DOHH2 (cell line): Measurements from ENCODE around the gene HIVEP3.

Source experiments
- EZH2phosphoT487 ChIP-seq: fragments of 200-600 bp; sonication (generic); IDR thresholded peaks from 2 replicates; pipeline ENCODE4 v1.6.1; 2017; ENCODE audit warnings: borderline replicate concordance, mild to moderate bottlenecking, antibody characterized with exemption, low read length, moderate library complexity, mixed read lengths
- TF ChIP-seq, protein P1 (sequence below): fragments of 200-600 bp; sonication (generic); IDR thresholded peaks from one replicate; pipeline ENCODE4 v1.5.1; 2014; ENCODE audit warnings: antibody characterized with exemption, mild to moderate bottlenecking, low read depth, low read length; ENCODE audit not compliant: poor library complexity, severe bottlenecking

DNA sequence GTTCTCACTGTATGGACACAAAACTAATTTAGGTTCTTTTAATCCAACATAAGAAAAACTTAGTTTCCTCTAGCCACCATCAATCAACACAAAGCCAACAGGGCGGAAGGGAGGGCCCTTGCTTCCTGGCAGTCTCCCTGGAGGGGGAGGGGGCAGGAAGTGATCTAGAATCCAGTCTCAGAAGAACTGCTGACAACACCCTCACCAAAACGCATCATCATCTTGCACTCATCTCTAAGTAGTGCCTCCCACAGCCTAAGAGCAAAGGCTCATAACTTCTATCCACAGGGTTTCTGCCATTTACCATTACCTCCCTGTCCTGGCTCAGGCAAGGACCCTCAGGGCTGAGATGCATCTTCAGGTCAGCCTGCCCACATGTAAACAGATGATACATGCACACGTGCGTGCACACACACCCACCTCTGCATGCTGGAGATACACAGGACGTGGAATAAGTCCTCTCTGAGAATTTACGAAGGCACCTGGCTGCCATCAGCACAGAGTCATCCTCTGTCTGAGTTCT, 20.5 kb downstream of the HIVEP3 start:
- TF ChIP-seq, protein P1, sequence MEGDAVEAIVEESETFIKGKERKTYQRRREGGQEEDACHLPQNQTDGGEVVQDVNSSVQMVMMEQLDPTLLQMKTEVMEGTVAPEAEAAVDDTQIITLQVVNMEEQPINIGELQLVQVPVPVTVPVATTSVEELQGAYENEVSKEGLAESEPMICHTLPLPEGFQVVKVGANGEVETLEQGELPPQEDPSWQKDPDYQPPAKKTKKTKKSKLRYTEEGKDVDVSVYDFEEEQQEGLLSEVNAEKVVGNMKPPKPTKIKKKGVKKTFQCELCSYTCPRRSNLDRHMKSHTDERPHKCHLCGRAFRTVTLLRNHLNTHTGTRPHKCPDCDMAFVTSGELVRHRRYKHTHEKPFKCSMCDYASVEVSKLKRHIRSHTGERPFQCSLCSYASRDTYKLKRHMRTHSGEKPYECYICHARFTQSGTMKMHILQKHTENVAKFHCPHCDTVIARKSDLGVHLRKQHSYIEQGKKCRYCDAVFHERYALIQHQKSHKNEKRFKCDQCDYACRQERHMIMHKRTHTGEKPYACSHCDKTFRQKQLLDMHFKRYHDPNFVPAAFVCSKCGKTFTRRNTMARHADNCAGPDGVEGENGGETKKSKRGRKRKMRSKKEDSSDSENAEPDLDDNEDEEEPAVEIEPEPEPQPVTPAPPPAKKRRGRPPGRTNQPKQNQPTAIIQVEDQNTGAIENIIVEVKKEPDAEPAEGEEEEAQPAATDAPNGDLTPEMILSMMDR = no peak
- no peak for TF ChIP-seq EZH2phosphoT487
